DND-41 (cell line): ENCODE measurements around the gene NDUFA1.

ENCODE experiments used
- CTCF ChIP-seq: IDR thresholded peaks from 2 replicates; pipeline ENCODE4 v1.5.1; 2012; ENCODE audit warnings: borderline replicate concordance, low read length, moderate library complexity, mild to moderate bottlenecking; ENCODE audit not compliant: poor library complexity, severe bottlenecking; ENCODE audit errors: extremely low read depth
- EZH2 ChIP-seq: IDR thresholded peaks from 3 replicates; pipeline ENCODE4 v1.6.1; 2012; ENCODE audit warnings: borderline replicate concordance, low read depth, mild to moderate bottlenecking, moderate library complexity, low read length, inconsistent platforms; ENCODE audit not compliant: severe bottlenecking

GRCh38 chrX:119871245-119871598 is 410 bp upstream of the NDUFA1 start:
- TF ChIP-seq CTCF (no peak), EZH2 (no peak)
